HepG2 (cell line): Measurements from ENCODE around the gene PID1.

Experiments
- NR2F6 ChIP-seq, 2 experiments: IDR thresholded peaks; 2 replicates each; pipeline ENCODE4 v1.6.1; 2016; ENCODE audit warnings: antibody characterized with exemption in 1 of 2, mild to moderate bottlenecking in 1 of 2
- SOX5 ChIP-seq: IDR thresholded peaks from 2 replicates; pipeline ENCODE4 v1.6.1; 2016; ENCODE audit warnings: borderline replicate concordance
- SRF ChIP-seq: IDR thresholded peaks from 2 replicates; pipeline ENCODE4 v1.6.1; 2011; ENCODE audit warnings: mild to moderate bottlenecking, low read depth, low read length, moderate library complexity
- SYNCRIP ChIP-seq: fragments of 200-400 bp; formaldehyde crosslinking; IDR thresholded peaks from 2 replicates; pipeline ENCODE4 v1.6.1; 2018; ENCODE audit warnings: mild to moderate bottlenecking, low read depth, low read length; ENCODE audit not compliant: insufficient read depth
- YY1 ChIP-seq: IDR thresholded peaks from 2 replicates; pipeline ENCODE4 v1.6.1; 2011; ENCODE audit warnings: low read length, low read depth, moderate library complexity, mild to moderate bottlenecking; ENCODE audit not compliant: insufficient read depth, insufficient replicate concordance
- ZKSCAN1 ChIP-seq: fragments of 150-350 bp; IDR thresholded peaks from 2 replicates; pipeline ENCODE4 v1.6.1; 2014; ENCODE audit warnings: low read length
- ZNF331 ChIP-seq: sonication (generic); formaldehyde crosslinking; IDR thresholded peaks from 2 replicates; pipeline ENCODE4 v1.4.0; 2020; ENCODE audit warnings: missing genetic modification reagents
- TF ChIP-seq, protein P1 (sequence below): IDR thresholded peaks from 2 replicates; pipeline ENCODE4 v1.6.1; 2016; ENCODE audit warnings: low read depth, control low read depth
- TF ChIP-seq, protein P2 (sequence below): sonication (generic); formaldehyde crosslinking; IDR thresholded peaks from 2 replicates; pipeline ENCODE4 v1.5.0; 2020; ENCODE audit warnings: mild to moderate bottlenecking, missing genetic modification reagents, moderate library complexity
- TF ChIP-seq, protein P3 (sequence below): sonication (generic); formaldehyde crosslinking; IDR thresholded peaks from 2 replicates; pipeline ENCODE4 v1.4.0; 2020; ENCODE audit warnings: mild to moderate bottlenecking, missing genetic modification reagents
- TF ChIP-seq, protein P4 (sequence below): sonication (generic); formaldehyde crosslinking; IDR thresholded peaks from 2 replicates; pipeline ENCODE4 v1.8.1; 2023; ENCODE audit warnings: mild to moderate bottlenecking, moderate library complexity, missing genetic modification reagents

DNA sequence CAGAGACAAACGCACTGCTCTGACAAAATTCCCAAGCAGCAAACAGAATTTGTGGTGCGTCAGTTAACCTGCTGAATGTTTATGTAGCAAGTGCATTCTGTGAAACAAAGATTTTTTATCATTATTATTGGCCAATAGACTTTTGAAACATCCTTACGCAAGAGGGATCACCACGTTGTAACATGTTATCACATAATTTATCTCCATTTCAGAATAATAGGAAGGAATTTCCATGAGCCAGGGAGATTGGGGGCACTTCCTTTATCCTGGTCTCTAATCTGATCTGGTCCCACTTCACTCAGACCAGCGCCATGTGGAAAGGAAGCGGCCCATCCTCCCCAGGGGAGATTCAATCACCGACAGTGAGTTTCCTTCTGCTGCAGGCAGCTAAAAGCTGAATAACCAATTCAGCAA lies 166.1 kb downstream of the PID1 start:
- TF ChIP-seq, protein P1, sequence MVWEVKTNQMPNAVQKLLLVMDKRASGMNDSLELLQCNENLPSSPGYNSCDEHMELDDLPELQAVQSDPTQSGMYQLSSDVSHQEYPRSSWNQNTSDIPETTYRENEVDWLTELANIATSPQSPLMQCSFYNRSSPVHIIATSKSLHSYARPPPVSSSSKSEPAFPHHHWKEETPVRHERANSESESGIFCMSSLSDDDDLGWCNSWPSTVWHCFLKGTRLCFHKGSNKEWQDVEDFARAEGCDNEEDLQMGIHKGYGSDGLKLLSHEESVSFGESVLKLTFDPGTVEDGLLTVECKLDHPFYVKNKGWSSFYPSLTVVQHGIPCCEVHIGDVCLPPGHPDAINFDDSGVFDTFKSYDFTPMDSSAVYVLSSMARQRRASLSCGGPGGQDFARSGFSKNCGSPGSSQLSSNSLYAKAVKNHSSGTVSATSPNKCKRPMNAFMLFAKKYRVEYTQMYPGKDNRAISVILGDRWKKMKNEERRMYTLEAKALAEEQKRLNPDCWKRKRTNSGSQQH: no peak
- no peak for TF ChIP-seq SRF
- TF ChIP-seq, protein P2, sequence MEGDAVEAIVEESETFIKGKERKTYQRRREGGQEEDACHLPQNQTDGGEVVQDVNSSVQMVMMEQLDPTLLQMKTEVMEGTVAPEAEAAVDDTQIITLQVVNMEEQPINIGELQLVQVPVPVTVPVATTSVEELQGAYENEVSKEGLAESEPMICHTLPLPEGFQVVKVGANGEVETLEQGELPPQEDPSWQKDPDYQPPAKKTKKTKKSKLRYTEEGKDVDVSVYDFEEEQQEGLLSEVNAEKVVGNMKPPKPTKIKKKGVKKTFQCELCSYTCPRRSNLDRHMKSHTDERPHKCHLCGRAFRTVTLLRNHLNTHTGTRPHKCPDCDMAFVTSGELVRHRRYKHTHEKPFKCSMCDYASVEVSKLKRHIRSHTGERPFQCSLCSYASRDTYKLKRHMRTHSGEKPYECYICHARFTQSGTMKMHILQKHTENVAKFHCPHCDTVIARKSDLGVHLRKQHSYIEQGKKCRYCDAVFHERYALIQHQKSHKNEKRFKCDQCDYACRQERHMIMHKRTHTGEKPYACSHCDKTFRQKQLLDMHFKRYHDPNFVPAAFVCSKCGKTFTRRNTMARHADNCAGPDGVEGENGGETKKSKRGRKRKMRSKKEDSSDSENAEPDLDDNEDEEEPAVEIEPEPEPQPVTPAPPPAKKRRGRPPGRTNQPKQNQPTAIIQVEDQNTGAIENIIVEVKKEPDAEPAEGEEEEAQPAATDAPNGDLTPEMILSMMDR (CRISPR knock-in tag): no peak
- no peak for TF ChIP-seq SOX5 (CRISPR knock-in tag)
- no peak for TF ChIP-seq NR2F6 (IDR thresholded peaks at IDR 0.05)
- no peak for TF ChIP-seq NR2F6 (CRISPR knock-in tag; IDR thresholded peaks at IDR 0.05)
- TF ChIP-seq ZKSCAN1: no peak
- no peak for TF ChIP-seq SYNCRIP
- no peak for TF ChIP-seq ZNF331
- TF ChIP-seq, protein P3, sequence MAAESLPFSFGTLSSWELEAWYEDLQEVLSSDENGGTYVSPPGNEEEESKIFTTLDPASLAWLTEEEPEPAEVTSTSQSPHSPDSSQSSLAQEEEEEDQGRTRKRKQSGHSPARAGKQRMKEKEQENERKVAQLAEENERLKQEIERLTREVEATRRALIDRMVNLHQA (CRISPR knock-in tag): no peak
- TF ChIP-seq YY1: no peak
- TF ChIP-seq, protein P4, sequence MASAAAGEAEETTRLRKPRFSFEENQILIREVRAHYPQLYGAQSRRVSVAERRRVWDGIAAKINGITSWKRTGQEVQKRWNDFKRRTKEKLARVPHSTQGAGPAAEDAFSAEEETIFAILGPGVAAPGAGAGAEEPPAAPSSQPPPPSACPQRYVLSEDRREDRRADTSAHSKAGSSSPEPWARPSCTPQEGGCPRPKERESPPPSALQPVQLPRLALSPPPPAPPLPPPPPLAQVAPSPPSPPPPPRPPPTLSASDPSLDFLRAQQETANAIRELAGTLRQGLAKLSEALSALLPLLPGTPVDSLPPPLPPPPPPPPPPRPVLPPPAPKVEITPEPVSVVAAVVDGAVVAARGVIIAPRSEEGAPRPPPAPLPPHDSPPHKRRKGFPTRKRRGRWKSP (CRISPR knock-in tag): no peak
